GM12872 (cell line): ENCODE results near the gene CFAP90.

Experiments used
- TF ChIP-seq, protein P1 (sequence below): IDR thresholded peaks from 3 replicates; pipeline ENCODE4 v1.5.1; 2011; ENCODE audit warnings: low read depth, mild to moderate bottlenecking, low read length, moderate library complexity; ENCODE audit not compliant: insufficient read depth

CFAP90 gene

DNA sequence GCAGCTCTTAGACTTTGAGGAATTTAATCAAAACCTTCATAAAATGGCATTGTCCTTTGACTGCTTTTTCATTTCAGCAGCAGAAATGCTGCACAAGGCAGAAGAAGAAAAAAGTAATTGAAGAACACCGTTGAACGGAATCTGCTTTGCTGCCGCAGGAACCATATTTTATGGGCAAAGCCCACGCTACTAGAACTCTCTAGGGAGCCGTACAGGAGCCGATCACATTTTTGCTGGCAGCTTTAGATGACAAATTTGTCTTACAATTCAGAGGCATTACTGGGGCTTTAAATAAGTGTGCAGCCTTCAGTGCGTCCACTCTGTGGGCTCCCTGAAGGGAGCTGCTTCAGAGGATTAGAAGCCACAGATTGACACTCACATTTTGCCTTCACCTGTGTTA, 5.4 kb downstream of the CFAP90 start:
- TF ChIP-seq, protein P1, sequence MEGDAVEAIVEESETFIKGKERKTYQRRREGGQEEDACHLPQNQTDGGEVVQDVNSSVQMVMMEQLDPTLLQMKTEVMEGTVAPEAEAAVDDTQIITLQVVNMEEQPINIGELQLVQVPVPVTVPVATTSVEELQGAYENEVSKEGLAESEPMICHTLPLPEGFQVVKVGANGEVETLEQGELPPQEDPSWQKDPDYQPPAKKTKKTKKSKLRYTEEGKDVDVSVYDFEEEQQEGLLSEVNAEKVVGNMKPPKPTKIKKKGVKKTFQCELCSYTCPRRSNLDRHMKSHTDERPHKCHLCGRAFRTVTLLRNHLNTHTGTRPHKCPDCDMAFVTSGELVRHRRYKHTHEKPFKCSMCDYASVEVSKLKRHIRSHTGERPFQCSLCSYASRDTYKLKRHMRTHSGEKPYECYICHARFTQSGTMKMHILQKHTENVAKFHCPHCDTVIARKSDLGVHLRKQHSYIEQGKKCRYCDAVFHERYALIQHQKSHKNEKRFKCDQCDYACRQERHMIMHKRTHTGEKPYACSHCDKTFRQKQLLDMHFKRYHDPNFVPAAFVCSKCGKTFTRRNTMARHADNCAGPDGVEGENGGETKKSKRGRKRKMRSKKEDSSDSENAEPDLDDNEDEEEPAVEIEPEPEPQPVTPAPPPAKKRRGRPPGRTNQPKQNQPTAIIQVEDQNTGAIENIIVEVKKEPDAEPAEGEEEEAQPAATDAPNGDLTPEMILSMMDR: no peak

DNA sequence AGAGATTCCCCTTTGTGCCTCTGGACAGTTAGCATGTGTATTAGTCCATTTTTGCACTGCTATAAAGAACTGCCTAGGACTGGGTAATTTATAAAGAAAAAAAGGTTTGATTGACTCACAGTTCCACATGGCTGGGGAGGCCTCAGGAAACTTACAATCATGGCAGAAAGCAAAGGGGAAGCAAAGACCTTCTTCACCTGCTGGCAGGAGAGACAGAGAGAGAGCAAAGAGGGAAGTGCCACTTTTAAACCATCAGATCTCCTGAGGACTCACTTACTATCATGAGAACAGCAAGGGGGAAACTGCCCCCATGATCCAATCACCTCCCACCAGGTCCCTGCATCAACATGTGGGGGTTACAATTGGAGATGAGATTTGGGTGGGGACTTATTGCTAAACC, 6.0 kb downstream of the CFAP90 start:
- TF ChIP-seq, protein P1: no peak

GRCh38 chr5:7842531-7842930, 8.4 kb downstream of the CFAP90 start:
- TF ChIP-seq, protein P1: no peak

GRCh38 chr5:7837403-7837802, 13.5 kb downstream of the CFAP90 start:
- TF ChIP-seq, protein P1: no peak

- TF ChIP-seq, protein P1: no peak
Observed at GRCh38 chr5:7834982-7835381, 16.0 kb downstream of the CFAP90 start.

DNA sequence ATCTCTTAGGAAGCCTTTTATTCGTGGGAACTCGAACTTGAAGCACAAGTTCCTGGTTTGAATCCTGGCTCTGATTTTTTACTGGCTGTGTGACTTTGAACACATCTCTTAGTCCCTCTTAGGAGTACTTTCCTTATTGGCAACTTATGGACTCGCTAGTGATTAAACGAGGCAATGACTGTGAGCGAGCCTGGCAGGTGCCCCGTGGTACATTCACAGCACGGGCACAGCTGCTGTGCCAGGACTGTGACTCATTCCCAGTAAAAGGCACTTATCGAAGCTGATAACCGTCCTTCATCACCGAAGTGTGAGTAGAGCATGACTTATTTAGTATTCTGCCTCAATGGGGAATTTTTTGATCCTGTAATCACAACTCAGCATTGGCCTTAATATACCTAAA, 22.7 kb downstream of the CFAP90 start:
- TF ChIP-seq, protein P1: no peak

DNA sequence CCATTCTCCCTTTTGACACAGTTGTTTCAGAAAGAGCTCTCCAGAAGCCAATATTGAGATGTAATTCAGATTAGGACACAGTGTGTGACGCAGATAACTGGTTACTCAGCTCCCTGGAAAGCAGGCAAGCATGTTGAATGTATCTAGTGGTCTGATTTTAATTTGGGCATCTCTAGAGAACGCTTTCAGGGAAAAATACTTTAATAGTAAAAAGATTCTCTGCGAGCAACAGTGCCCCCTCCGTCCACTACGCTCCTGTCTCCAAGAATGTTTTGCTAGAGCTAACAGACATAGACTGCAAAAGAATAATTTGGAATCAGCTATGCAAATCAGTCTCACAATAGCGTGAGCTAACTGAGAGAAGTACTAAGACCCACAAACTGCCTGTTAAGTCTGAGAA, 23.3 kb downstream of the CFAP90 start:
- TF ChIP-seq, protein P1: no peak

GRCh38 chr5:7825630-7826029, 25.3 kb downstream of the CFAP90 start:
- TF ChIP-seq, protein P1: no peak
